Islet precursor cell (in vitro differentiated cells): ENCODE data around the gene DDX39B.
"Not testable (repeated sequence)": the region's sequence is repeated elsewhere in the genome, so short reads cannot be mapped to it uniquely, and the experiment has no call there.

ENCODE experiments used
- DNase-seq: peaks from one replicate; pipeline ENCODE4 v3.0.0-alpha.2; 2018

Gene DDX39B

DNA sequence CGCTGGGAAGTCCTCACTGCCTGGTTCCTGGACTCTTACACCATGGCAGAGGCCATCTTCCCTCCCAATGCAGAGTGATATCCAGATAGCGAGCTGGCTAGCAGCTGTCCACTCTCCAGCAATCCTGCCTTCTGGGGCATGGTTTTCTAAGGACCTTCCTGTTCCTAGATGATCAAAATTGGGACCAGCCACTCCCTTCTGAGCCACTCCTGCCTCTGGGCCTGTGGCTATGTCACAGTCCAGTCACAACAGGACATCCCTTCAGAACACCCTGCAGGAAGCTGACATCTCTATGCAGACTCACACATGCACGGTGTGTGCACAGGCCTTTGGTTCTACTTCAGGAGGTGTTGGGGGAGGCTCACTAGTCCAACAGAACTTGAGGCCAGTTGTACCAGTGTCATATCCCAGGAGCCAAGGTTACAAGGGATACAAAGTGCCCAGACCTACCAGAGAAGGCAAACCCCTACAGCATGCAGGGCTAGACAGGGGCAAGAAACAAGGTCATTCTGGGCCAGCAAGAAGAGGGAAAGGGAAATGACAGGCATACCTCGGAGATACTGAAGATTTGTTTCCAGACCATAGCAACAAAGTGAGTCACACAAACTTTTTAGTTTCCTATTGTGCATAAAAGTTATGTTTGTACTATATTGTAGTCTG, 15.7 kb downstream of the DDX39B start:
- DNase-seq: no peak

GRCh38 chr6:31525553-31525931, 16.3 kb downstream of the DDX39B start:
- no peak for DNase-seq

GRCh38 chr6:31521835-31522234, 20.0 kb downstream of the DDX39B start:
- DNase-seq: no peak

- no peak for DNase-seq
Measured at GRCh38 chr6:31513456-31514165, 28.2 kb downstream of the DDX39B start.

DNA sequence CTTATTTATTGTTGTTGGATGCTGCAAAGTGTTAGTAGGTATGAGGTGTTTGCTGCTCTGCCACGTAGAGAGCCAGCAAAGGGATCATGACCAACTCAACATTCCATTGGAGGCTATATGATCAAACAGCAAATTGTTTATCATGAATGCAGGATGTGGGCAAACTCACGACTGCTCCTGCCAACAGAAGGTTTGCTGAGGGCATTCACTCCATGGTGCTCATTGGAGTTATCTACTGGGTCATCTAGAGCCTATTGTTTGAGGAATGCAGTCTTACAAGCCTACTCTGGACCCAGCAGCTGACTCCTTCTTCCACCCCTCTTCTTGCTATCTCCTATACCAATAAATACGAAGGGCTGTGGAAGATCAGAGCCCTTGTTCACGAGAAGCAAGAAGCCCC, 31.8 kb downstream of the DDX39B start:
- DNase-seq: no peak

- DNase-seq: not testable (repeated sequence)
Measured at GRCh38 chr6:31509036-31509435, 32.8 kb downstream of the DDX39B start.

GRCh38 chr6:31502586-31502985, 39.2 kb downstream of the DDX39B start:
- DNase-seq: no peak

GRCh38 chr6:31499648-31500047, 42.2 kb downstream of the DDX39B start:
- not testable (repeated sequence) for DNase-seq

- peak; percentile 68 for DNase-seq
Measured at GRCh38 chr6:31498748-31499147, 43.1 kb downstream of the DDX39B start.

- peak; percentile 95 for DNase-seq
Measured at GRCh38 chr6:31497531-31498476, 44.0 kb downstream of the DDX39B start, which contains the start of gene MICB. MICB (plus strand) TSS chr6:31498145; CDS start chr6:31498194, 49 bp downstream.

GRCh38 chr6:31496826-31497225, 45.0 kb downstream of the DDX39B start:
- not testable (repeated sequence) for DNase-seq

GRCh38 chr6:31495580-31495979, 46.2 kb downstream of the DDX39B start:
- DNase-seq: no peak

GRCh38 chr6:31493875-31494694, 47.7 kb downstream of the DDX39B start:
- peak; percentile 89 for DNase-seq

DNA sequence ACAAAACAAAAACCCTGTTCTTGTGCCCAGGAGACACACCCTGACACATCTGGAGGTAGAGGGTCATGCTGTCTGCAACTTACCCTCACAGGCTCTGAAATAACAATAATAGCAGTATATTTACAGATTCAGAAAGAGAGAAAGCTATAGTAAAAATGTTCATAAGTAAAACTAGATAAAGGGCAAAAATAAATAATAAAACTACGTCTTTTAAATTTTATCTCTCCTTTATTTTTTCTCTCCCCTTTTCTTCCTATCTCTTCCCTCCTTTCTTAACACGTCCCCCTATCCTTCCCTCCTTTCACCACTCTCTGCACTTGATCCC, 48.3 kb downstream of the DDX39B start:
- DNase-seq: not testable (repeated sequence)

DNA sequence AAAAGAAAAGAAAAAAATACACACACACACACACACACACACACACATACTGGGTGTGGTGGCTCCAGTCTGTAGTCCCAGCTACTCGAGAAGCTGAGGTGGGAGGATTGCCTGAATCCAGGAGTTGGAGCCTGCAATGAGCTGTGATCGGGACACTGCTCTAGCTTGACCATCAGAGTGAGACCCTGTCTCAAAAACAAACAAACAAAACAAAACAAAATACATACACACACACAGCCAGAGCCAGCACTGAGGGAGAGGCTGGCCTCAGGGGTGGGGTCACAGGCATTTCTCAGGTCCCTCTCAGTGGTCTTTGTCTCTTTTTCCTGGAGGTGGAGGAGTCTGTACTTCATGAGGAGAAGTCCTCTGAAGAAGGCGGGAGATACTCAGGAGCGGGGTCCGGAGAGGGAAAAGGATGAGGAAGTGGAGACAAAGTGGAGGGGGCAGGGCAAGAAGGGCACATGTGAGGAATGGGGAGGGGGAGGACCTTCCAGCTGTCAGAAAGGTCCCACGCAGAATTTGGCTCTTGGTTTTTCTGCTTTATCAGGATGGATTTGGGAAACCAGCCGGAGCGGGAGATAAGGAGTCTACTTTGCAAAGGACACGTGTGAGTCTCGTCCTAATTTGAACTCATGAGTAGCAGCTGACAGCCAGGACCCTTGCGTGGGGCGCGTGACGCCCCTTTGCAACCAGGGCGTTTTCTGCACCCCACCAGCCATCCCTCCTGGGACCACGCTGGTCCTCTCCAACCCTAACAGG, 51.5 kb downstream of the DDX39B start:
- DNase-seq: peak; percentile 33

DNA sequence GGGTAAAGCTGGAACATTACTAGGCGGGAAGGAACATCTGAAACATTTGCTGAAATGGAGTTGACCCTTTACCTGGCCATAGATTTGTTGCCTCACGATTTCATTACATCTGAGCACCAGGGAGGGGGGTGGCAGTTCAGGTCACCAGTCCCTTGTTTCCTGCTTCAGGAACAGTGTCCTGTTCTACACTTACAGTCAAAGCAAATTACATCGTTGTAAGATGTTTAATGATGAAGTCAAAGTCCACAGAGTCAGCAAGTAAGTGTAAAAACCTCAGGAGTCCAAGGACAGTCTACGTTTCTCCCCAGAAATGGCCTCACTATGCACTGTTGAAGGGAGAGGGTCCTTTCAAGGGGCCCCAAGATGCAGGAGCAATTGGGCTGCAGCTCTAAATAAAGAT, 52.7 kb downstream of the DDX39B start:
- DNase-seq: no peak

GRCh38 chr6:31487674-31488073, 54.1 kb downstream of the DDX39B start:
- DNase-seq: peak; percentile 14

- not testable (repeated sequence) for DNase-seq
Measured at GRCh38 chr6:31486065-31486837, 55.6 kb downstream of the DDX39B start.

DNA sequence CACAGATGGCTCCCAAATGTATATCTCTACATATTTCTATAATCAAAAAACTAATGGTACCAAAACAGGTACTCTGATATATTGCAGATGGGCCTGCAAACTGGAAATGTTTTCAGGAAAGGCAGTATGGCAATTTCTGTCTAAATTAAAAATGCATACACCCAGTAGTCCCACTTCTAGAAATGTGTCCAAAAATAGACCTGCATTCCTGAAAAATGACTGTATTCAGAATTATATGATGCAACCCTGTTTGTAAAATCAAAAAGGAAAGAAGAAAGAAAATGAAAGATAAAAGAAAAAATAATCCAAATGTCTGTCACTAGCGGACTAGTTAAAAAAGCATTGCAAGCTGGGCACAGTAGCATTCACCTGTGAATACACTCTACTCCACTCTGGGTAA, 56.7 kb downstream of the DDX39B start:
- no peak for DNase-seq

- peak; percentile 7 for DNase-seq
Measured at GRCh38 chr6:31483392-31483791, 58.4 kb downstream of the DDX39B start.

- peak; percentile 21 for DNase-seq
Measured at GRCh38 chr6:31480574-31480973, 61.2 kb downstream of the DDX39B start.
